Activated T-cell treated with anti-CD3 and anti-CD28 coated beads, Interleukin-2, amount 50 U/mL, for 4 hours (primary cell): ENCODE results near the gene ALPG. TPM values are rescaled to one million over a fixed set of nuclear protein-coding genes. Genes with fewer than 3 reads are reported as not detected.
"Not testable (repeated sequence)": the region's sequence is repeated elsewhere in the genome, so short reads cannot be mapped to it uniquely, and the experiment has no call there.

Experiments used
- ATAC-seq, 2 donors: fragments of 200-7000 bp; cut with Tn5 transposase; one replicate each; pipeline ENCODE4 v1.10.0; 2021
- DNase-seq: peaks from one replicate; pipeline ENCODE4 v3.0.0-alpha.2; 2020
- H3K27me3 Mint-ChIP-seq: one replicate; pipeline ENCODE4 v1.8.0; 2021; ENCODE audit warnings: low read depth, mixed read lengths
- H3K36me3 Mint-ChIP-seq: one replicate; pipeline ENCODE4 v1.8.0; 2022; ENCODE audit warnings: mixed read lengths; ENCODE audit not compliant: insufficient read depth
- H3K4me1 Mint-ChIP-seq: one replicate; pipeline ENCODE4 v1.8.0; 2021; ENCODE audit warnings: low read depth, mixed read lengths
- H3K4me3 Mint-ChIP-seq: one replicate; pipeline ENCODE4 v1.8.0; 2021; ENCODE audit warnings: mild to moderate bottlenecking, moderate library complexity, mixed read lengths
- H3K9me3 Mint-ChIP-seq: one replicate; pipeline ENCODE4 v1.8.0; 2021; ENCODE audit warnings: mixed read lengths
- total RNA-seq, 3 donors: library from RNA; stranded (reverse); gene quantifications; one replicate each; pipeline ENCODE4 v1.2.1, GENCODE V29; 2021

Gene ALPG
- not detected for total RNA-seq

DNA sequence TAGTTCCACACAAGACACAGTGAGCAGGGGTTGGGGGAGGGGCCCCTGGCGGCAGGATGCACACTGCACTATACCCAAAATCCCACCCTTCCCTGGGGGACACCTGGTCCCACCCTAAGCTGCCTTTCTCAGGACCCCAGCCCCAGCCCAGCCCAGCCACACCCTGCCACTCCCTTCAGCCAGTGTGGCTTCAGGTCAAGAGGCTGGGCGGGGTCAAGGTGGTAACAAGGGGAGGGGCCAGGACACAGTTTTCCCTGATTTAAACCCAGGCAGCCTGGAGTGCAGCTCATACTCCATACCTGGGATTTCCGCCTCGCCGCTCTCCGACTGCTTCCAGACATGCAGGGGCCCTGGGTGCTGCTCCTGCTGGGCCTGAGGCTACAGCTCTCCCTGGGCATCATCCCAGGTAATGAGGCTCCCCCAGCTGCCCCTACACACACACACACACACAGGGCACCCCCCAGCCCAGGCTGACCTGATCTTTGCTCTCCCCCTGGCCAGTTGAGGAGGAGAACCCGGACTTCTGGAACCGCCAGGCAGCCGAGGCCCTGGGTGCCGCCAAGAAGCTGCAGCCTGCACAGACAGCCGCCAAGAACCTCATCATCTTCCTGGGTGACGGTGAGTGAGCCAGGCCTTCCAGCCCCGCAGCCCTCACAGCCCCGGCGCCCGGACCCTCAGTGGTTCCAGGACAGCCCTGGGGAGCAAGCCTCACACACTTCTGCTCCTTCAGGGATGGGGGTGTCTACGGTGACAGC is at the start of gene ALPG:
ALPG (plus strand) TSS at position 289 of the 755 bp plus-strand sequence; CDS start at position 340, 51 bp downstream.
- H3K4me1 Mint-ChIP-seq, result no peaks in the 10 kb centered on the region
- no peak for ATAC-seq
- no peaks in the 10 kb centered on the region for H3K36me3 Mint-ChIP-seq
- DNase-seq, result no peak
- H3K9me3 Mint-ChIP-seq, result no peaks in the 10 kb centered on the region
- H3K4me3 Mint-ChIP-seq, result no peak within 1 kb of the TSS
- peaks cover 3% of the 10 kb centered on the region for H3K27me3 Mint-ChIP-seq

DNA sequence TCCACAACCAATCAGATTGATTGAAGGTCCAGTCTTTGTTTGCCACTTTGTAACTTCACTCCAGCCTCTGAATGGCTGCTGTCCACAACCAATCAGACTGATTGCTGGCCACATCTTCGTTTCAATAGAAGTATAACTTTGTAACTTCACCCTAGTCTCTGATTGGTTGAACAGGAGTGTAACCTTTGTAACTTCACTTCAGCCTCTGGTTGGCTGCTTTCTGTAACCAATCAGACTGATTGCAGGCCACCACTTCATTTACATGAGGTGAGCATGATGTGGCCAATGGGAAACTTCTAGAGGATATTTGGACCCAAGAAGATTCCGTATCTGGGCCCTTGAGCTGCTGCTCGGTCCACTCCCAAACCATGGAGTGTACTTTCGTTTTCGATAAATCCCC is 45.0 kb upstream of the ALPG start:
- H3K4me1 Mint-ChIP-seq, result peaks cover 29% of the 10 kb centered on the region
- DNase-seq, result no peak
- H3K9me3 Mint-ChIP-seq, result no peaks in the 10 kb centered on the region
- H3K36me3 Mint-ChIP-seq, result no peaks in the 10 kb centered on the region
- no peak for ATAC-seq
- no peak overlapping the region for H3K4me3 Mint-ChIP-seq
- H3K27me3 Mint-ChIP-seq, result peaks cover under 1% of the 10 kb centered on the region

DNA sequence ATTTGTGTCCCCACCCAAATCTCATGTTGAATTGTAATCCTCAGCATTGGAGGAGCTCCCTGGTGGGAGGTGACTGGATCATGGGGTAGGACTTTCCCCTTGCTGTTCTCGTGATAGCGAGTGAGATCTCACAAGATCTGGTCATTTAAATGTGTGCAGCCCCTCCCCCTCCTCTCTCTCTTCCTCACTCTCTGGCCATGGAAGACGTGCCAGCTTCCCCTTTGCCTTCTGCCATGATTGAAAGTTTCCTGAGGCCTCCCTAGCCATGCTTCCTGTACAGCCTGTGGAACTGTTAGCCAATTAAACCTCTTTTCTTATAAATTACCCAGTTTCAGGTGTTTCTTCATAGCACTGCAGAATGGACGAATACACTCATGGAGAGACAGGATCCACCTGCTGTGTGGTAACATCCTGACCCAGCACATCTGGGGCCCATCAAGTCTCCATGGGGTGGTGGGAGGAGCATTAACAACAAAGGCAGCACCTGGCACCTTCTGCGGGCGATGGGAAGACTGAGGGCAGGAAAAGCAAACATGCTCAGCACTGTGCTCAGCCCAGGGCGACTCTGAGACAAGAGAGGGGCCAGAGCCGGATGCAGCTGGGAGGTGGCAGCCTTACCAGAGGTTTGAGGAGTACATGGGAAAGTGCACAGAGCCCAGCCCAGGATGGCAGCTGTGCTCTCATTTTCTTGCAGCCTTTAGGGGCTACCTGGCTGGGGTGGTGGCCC is 44.3 kb upstream of the ALPG start:
- Mint-ChIP-seq H3K4me3 (no peak overlapping the region), H3K9me3 (no peaks in the 10 kb centered on the region), H3K4me1 (peaks cover 29% of the 10 kb centered on the region), H3K36me3 (no peaks in the 10 kb centered on the region), H3K27me3 (no peaks in the 10 kb centered on the region)
- DNase-seq (no peak), ATAC-seq (no peak)

DNA sequence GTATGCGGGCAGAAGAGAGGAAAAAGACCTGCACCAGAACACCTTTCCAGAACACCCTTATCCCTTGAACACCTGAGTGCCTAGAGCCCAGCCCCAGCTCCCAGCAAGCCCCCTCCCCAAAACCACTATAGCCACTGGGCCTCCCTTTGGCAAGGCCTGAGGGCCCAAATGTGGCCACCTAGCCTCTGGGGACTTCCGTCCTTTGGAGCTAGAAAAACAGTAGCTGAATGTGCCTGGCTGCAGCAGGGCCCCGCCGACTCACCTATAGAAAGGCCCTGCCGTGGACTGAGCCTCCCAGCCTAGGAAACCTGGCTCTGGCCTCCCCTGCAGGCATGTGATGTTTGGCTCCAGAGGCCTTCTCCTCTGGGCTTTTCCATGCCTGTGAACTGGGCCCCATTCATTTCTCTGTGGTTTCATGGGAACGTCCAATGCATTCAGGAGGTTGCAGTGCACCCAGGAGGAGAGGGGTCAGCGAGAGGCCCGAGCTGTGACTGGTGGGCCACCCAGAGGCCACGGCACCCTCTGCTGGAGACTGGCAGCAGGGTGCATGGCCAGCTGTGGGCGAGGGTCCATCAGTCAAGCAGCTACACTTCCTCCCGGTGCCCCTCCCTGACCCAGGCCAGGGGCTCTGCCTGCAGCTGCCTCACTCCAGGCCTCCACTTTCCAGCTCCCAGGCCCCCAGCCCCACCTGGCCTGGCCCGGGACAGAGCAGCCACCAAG is 43.4 kb upstream of the ALPG start:
- H3K36me3 Mint-ChIP-seq, DNase-seq, H3K27me3 Mint-ChIP-seq, H3K9me3 Mint-ChIP-seq: not testable (repeated sequence)
- ATAC-seq, result peak; percentile 15 to 24
- peaks cover 29% of the 10 kb centered on the region for H3K4me1 Mint-ChIP-seq
- peak overlapping the region; percentile 82 for H3K4me3 Mint-ChIP-seq

DNA sequence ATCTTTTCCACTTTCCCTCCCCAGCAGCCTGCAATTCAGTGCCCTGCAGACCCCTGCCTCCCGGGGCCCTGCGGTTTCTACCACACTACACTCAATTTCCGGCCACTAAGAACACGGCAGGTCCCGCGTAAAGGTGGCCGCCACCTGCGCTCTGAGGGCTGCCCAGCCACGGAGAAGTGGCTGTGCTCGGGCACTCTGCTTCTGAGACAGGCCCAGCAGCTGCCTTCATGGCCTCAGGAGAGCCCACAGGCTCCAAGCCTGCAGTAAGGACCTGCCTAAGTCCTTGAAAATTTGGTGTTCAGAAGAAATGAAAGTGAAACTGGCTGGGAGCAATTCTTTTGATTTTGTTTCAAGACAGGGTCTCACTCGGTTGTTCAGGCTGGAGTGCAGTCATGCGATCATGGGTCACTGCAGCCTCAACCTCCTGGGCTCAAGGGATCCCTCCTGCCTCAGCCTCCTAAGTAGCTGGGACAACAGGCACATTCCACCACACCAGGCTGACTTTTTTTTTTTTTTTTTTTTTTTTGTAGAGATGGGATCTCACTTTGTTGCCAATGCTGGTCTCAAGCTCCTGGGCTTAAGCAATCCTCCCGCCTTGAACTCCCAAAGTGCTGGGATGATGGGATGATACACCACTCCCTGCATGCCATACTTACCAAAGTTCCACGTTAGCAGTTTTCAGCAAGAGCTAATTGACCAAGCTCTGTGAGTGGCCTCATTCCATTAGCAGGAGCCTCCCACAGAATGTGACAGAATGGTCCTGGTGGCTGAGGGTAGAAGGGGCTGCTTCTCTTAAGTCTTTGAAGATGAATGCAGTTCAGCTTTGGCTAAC is 42.6 kb upstream of the ALPG start:
- Mint-ChIP-seq H3K4me3 (peak overlapping the region; percentile 82), H3K9me3 (no peaks in the 10 kb centered on the region), H3K4me1 (peaks cover 29% of the 10 kb centered on the region), H3K36me3 (no peaks in the 10 kb centered on the region), H3K27me3 (no peaks in the 10 kb centered on the region)
- DNase-seq, result no peak
- ATAC-seq, result peak; percentile 56 to 65

DNA sequence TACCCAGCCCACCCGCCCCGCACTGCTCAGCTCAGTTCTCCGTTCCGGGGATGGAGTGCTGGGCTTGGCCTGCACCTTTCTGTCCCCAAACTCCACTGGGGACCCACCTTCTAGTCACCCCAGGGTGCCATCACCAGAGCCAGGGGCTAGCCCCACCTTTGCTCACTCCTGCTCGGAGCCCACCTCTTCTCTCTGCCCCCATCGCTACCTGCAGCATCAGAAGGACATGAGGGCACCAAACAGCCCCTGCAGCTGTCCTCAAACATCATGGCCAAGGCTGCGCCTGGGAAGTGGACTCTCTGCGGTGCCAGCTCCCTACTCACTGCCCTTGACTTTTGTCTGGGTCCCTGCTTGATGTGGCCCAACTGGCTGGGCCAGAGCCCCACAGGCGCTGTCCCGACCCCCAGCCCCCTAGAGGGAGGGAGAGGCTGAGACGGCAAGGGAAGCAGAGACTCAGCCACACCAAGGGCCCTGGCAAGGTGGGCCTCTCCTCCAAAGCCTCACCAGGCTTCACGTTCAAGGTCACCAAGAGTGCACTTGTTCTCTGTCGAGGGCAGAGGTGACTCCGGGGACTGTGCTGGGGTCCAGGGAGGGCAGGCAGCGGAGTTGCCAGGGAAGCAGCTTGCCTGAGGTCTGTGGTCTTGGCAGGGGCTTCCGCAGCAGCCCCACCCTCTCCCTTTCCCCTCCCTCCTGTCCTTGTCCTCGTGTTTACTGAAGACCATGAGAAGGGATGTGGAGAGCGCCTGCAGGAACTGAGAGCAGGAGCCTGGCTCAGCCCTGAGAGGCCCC is 41.6 kb upstream of the ALPG start:
- DNase-seq, ATAC-seq, H3K9me3 Mint-ChIP-seq, H3K27me3 Mint-ChIP-seq, H3K36me3 Mint-ChIP-seq: not testable (repeated sequence)
- H3K4me3 Mint-ChIP-seq, result peak overlapping the region; percentile 50
- peaks cover 29% of the 10 kb centered on the region for H3K4me1 Mint-ChIP-seq

DNA sequence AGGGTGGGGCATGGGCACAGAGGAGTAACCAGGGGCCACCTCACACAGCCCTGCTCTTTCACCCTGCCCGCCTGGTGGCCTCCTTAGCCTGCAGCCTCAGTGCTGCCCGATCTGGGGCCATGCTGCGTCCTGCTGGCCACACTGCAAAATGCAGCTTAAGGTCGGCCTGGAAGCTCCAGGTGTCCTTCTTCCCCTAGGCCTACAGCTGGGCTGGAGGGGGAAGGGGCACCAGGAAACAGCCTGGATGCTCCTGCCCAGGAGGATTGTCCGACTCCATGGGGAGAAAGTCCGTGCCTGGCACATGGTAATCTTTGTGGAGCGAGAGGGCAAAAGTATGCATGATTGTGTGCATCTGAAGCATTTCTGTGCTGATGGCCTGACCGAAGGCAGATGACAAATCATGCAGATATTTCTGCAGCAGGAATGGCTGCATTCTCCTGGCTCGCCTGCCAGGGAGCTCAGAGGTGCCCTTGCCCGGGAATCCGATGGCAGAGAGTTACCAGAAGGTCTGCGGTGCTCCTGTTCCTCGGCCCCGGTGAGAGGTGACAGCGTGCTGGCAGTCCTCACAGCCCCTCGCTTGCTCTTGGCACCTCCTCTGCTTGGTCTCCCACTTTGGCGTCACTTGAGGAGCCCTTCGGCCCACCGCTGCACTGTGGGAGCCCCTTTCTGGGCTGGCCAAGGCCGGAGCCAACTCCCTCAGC is 40.9 kb upstream of the ALPG start:
- Mint-ChIP-seq H3K9me3 (no peaks in the 10 kb centered on the region), H3K4me3 (no peak overlapping the region), H3K36me3 (no peaks in the 10 kb centered on the region), H3K27me3 (no peaks in the 10 kb centered on the region), H3K4me1 (peaks cover 29% of the 10 kb centered on the region)
- no peak for DNase-seq
- ATAC-seq, result peak; percentile 53 to 70

DNA sequence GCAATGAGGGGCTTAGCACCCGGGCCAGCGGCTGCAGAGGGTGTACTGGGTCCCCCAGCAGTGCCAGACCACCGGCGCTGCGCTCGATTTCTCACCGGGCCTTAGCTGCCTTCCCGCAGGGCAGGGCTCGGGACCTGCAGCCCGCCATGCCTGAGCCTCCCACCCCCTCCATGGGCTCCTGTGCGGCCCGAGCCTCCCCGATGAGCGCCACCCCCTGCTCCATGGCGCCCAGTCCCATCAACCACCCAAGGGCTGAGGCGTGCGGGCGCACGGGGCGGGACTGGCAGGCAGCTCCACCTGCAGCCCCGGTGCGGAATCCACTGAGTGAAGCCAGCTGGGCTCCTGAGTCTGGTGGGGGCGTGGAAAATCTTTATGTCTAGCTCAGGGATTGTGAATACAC is 40.2 kb upstream of the ALPG start:
- peaks cover 29% of the 10 kb centered on the region for H3K4me1 Mint-ChIP-seq
- H3K36me3 Mint-ChIP-seq, H3K4me3 Mint-ChIP-seq, H3K27me3 Mint-ChIP-seq, ATAC-seq, H3K9me3 Mint-ChIP-seq, DNase-seq: not testable (repeated sequence)

DNA sequence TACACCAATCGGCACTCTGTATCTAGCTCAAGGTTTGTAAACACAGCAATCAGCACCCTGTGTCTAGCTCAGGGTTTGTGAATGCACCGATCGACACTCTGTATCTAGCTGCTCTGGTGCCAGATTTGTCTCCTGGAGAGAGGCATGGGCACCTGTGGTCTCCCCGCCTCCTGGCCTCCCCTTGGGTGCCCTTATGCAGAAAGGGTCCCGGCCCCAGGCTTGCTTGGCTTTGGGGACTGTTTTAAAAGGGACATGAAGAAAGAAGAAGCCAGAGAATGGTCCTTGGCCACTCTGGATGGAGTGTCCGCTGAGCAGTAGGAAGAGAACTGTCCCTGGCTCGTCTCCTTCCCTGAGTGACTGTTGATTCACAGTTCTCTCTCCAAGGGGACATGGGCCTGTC is 39.6 kb upstream of the ALPG start:
- H3K4me3 Mint-ChIP-seq, result no peak overlapping the region
- no peak for ATAC-seq
- peaks cover 27% of the 10 kb centered on the region for H3K4me1 Mint-ChIP-seq
- H3K9me3 Mint-ChIP-seq, result no peaks in the 10 kb centered on the region
- no peak for DNase-seq
- H3K27me3 Mint-ChIP-seq, result no peaks in the 10 kb centered on the region
- no peaks in the 10 kb centered on the region for H3K36me3 Mint-ChIP-seq

DNA sequence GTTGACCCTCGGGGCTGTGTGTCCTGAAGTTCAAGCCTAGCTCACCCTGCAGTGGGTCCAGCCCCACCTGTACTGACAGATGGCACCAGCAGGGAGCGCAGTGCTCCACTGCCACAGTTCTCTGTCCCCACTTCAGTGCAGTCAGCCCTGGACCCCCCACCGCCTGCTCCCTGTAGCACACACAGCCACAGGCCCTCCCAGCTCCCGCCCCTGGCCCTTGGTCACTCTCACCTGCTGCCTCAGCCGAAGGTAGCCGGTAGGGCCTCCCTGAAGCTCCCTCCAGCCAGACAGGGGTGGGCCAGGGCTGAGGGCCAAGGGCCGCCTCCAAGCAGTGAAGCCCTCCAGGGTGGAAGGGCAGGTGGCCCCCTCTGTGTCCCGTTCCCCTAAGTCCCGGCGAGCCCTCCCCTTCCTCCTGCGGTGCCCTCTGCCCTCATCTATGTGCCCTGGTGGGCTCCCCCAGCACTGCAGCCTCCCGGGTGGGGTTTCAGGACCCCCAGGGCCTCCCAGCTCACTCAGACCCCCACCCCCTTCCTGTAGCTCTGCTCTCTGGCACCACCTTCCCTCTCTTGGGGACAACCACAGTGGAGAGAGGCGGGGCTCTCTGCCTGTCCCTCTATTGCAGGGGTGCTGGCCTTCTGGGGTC is 38.9 kb upstream of the ALPG start:
- Mint-ChIP-seq H3K4me1 (peaks cover 20% of the 10 kb centered on the region), H3K27me3 (no peaks in the 10 kb centered on the region), H3K9me3 (no peaks in the 10 kb centered on the region), H3K36me3 (no peaks in the 10 kb centered on the region), H3K4me3 (no peak overlapping the region)
- ATAC-seq (no peak), DNase-seq (no peak)

DNA sequence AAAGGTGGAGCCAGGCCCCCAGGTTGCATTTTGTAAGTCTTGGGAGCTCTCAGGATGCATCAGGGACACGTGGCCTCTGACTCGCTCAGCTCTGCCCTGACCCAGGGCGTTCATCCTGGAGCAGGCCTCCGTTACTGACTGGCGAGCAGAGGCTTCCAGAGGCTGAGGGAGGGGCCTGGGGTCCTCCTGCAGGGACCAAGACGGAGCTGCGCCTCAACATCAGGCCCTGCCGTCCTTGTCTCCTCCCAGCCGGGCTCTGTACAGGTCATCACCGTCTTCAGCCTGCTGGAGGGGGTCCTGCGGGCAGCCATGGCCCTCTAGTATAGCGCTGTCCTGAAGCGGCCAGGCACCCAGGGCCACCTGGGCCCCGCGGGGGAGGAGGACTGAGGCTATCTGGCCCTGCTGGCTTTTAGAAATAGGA is 38.3 kb upstream of the ALPG start:
- no peaks in the 10 kb centered on the region for H3K36me3 Mint-ChIP-seq

DNA sequence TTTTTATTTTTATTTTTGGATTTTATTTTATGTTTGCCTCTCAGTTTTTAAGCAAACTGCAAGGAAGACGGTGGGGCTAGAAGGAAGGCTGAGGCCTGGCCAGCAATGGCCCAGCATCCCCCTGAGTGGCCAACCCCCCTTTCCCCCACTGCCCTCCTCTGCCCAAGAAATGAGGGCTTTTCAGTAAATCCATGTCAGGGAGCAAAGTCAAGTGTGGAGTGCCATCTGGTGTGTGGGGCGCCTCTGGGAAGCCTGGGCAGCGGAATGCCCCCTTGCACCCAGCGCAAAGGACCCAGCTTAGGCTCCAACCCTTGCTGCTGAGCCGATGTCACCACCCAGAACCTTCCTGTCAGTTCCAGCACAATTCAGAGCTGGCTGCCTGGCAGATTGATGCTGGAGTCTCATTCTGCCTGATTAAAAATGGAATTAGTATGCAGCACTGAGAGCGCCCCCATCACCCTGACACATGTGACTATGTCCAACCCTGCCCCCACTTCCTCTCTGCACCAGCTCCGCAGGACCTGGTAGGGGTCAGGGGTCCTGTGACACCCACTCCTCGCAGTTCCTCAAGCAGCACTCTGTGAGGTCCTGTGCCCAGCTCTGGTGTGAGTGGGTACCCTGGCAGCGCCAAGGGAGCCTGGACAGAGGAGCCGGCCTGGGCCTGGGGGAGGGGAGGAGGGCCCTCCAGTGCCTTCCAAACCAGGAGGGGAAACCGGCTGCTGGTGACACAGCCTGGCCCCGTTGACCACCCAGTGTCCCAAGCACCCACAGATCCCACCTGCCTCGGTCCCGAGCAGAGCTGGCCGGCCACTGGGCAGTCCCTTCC is 37.3 kb upstream of the ALPG start:
- Mint-ChIP-seq H3K36me3 (no peaks in the 10 kb centered on the region), H3K27me3 (no peaks in the 10 kb centered on the region), H3K4me1 (peaks cover 7% of the 10 kb centered on the region), H3K9me3 (no peaks in the 10 kb centered on the region), H3K4me3 (no peak overlapping the region)
- no peak for DNase-seq
- ATAC-seq, result no peak

More for the DNA sequence above, 38.3 kb upstream of the ALPG start:
- ATAC-seq (no peak), DNase-seq (no peak)
- H3K4me3 Mint-ChIP-seq, result no peak overlapping the region
- H3K27me3 Mint-ChIP-seq, result no peaks in the 10 kb centered on the region
- no peaks in the 10 kb centered on the region for H3K9me3 Mint-ChIP-seq
- peaks cover 17% of the 10 kb centered on the region for H3K4me1 Mint-ChIP-seq
